A549 (cell line): Measurements from ENCODE around the gene ETV7. TPM values are rescaled to one million over a fixed set of nuclear protein-coding genes. Genes with fewer than 3 reads are reported as not detected.

Experiments
- ATAC-seq, 2 experiments: fragments of 200-7000 bp in 1 of 2; fragments of >200 bp in 1 of 2; cut with Nextera tagmentation in 1 of 2; cut with Tn5 transposase in 1 of 2; 3 replicates each; pipeline versions ENCODE4 v1.8.0 to v1.9.1; 2018 to 2020; ENCODE audit warnings: mild to moderate bottlenecking in 1 of 2, moderate library complexity in 1 of 2
- CTCF ChIA-PET: fragments of 300-600 bp; sonication (Branson Sonifier 250); formaldehyde crosslinking; extraction: SDS; loops from one replicate; lab custom pipeline; 2021; ENCODE audit warnings: antibody characterized with exemption, inconsistent platforms; lab: Yijun Ruan, JAX
- POLR2A ChIA-PET: fragments of 350-600 bp; formaldehyde crosslinking; extraction: SDS; loops from one replicate; lab custom pipeline; 2021; ENCODE audit warnings: antibody characterized with exemption, inconsistent platforms; lab: Yijun Ruan, JAX
- DNase-seq, 2 experiments: peaks; one replicate each; pipeline versions ENCODE4 v3.0.0 to v3.0.0-alpha.2; 2011 to 2016; ENCODE audit warnings: low read depth in 1 of 2, low spot score in 1 of 2
- FAIRE-seq: peaks from 2 replicates; lab custom pipeline; 2011; peaks lifted over from hg19 to GRCh38; lab: Jason Lieb, UNC
- H3K27ac ChIP-seq, 2 experiments: fragments of >200 bp; sonication (Bioruptor Twin); formaldehyde crosslinking; 3 replicates each; pipeline ENCODE4 v1.5.1; 2016 to 2017
- H3K4me1 ChIP-seq: fragments of >200 bp; sonication (Bioruptor Twin); formaldehyde crosslinking; 3 replicates; pipeline ENCODE4 v1.6.1; 2016
- H3K4me2 ChIP-seq: fragments of >200 bp; sonication (Bioruptor Twin); formaldehyde crosslinking; 3 replicates; pipeline ENCODE4 v1.6.1; 2016
- H3K4me3 ChIP-seq: fragments of >200 bp; sonication (Bioruptor Twin); formaldehyde crosslinking; 3 replicates; pipeline ENCODE4 v1.5.1; 2016
- H3K9me3 ChIP-seq: fragments of >200 bp; sonication (Bioruptor Twin); formaldehyde crosslinking; 3 replicates; pipeline ENCODE4 v1.6.1; 2016
- CBX2 ChIP-seq: fragments of 200-600 bp; sonication (generic); IDR thresholded peaks from 2 replicates; pipeline ENCODE4 v1.6.1; 2016; ENCODE audit warnings: low read depth, mild to moderate bottlenecking, borderline replicate concordance
- CBX8 ChIP-seq: fragments of 200-600 bp; sonication (generic); IDR thresholded peaks from 2 replicates; pipeline ENCODE4 v1.6.1; 2016
- CEBPB ChIP-seq, 2 experiments: fragments of >200 bp in 1 of 2; sonication (Bioruptor Twin) in 1 of 2; formaldehyde crosslinking in 1 of 2; IDR thresholded peaks; 2 replicates each; pipeline ENCODE4 v1.6.1; 2012 to 2016
- CHD2 ChIP-seq: fragments of 150-350 bp; IDR thresholded peaks from 2 replicates; pipeline ENCODE4 v1.6.1; 2014; ENCODE audit warnings: low read length; ENCODE audit not compliant: partially characterized antibody
- CHD4 ChIP-seq: fragments of 200-600 bp; sonication (generic); IDR thresholded peaks from 2 replicates; pipeline ENCODE4 v1.6.1; 2016; ENCODE audit warnings: antibody characterized with exemption, mild to moderate bottlenecking, borderline replicate concordance
- EHMT2 ChIP-seq: fragments of 200-600 bp; sonication (generic); IDR thresholded peaks from 2 replicates; pipeline ENCODE4 v1.6.1; 2016; ENCODE audit warnings: antibody characterized with exemption, low read depth, mild to moderate bottlenecking, moderate library complexity
- ESRRA ChIP-seq: fragments of 150-350 bp; IDR thresholded peaks from 2 replicates; pipeline ENCODE4 v1.6.1; 2014; ENCODE audit warnings: mild to moderate bottlenecking, low read length, borderline replicate concordance
- FOSL2 ChIP-seq, 2 experiments: fragments of 450-650 bp in 1 of 2; fragments of >200 bp in 1 of 2; sonication (Bioruptor Twin) in 1 of 2; formaldehyde crosslinking; IDR thresholded peaks; 2 replicates each; pipeline versions ENCODE4 v1.5.0 to v1.6.1; 2016 to 2020; ENCODE audit warnings: mild to moderate bottlenecking in 1 of 2, moderate library complexity in 1 of 2
- FOXS1 ChIP-seq: fragments of 250-450 bp; sonication (Bioruptor Pico); IDR thresholded peaks from 2 replicates; pipeline ENCODE4 v1.5.0; 2020; ENCODE audit warnings: mild to moderate bottlenecking, moderate library complexity
- HES2 ChIP-seq: fragments of >200 bp; sonication (Bioruptor Twin); formaldehyde crosslinking; IDR thresholded peaks from 2 replicates; pipeline ENCODE4 v1.6.1; 2016
- HEYL ChIP-seq: fragments of 250-450 bp; sonication (Bioruptor Pico); IDR thresholded peaks from 2 replicates; pipeline ENCODE4 v1.8.0; 2021; ENCODE audit warnings: mild to moderate bottlenecking, moderate library complexity
- JUN ChIP-seq, 2 experiments: fragments of >200 bp; sonication (Bioruptor Twin); formaldehyde crosslinking; IDR thresholded peaks; 2 replicates in 1 of 2; 3 replicates in 1 of 2; pipeline ENCODE4 v1.6.1; 2016 to 2017
- JUNB ChIP-seq: fragments of >200 bp; sonication (Bioruptor Twin); formaldehyde crosslinking; IDR thresholded peaks from 2 replicates; pipeline ENCODE4 v1.6.1; 2016
- NFE2L2 ChIP-seq: fragments of 150-350 bp; conservative IDR thresholded peaks from 2 replicates; pipeline ENCODE4 v1.6.1; 2014; ENCODE audit warnings: low read length
- NPAS2 ChIP-seq: fragments of 250-450 bp; sonication (Bioruptor Pico); IDR thresholded peaks from 2 replicates; pipeline ENCODE4 v1.8.0; 2022; ENCODE audit warnings: mild to moderate bottlenecking, moderate library complexity, borderline replicate concordance
- PBX3 ChIP-seq: IDR thresholded peaks from 2 replicates; pipeline ENCODE4 v1.6.1; 2012
- RAD21 ChIP-seq, 2 experiments: fragments of >200 bp in 1 of 2; sonication (Bioruptor Twin) in 1 of 2; formaldehyde crosslinking in 1 of 2; IDR thresholded peaks in 1 of 2; conservative IDR thresholded peaks in 1 of 2; 2 replicates in 1 of 2; 3 replicates in 1 of 2; pipeline ENCODE4 v1.6.1; 2012 to 2018; ENCODE audit warnings: inconsistent platforms in 1 of 2
- REST ChIP-seq: fragments of 200-600 bp; sonication (generic); IDR thresholded peaks from 2 replicates; pipeline ENCODE4 v1.6.1; 2016; ENCODE audit warnings: antibody characterized with exemption, mild to moderate bottlenecking, moderate library complexity
- RFX5 ChIP-seq: fragments of 450-650 bp; IDR thresholded peaks from 2 replicates; pipeline ENCODE4 v1.7.1; 2014; ENCODE audit warnings: antibody characterized with exemption, mild to moderate bottlenecking, moderate library complexity
- SMC3 ChIP-seq: fragments of >200 bp; sonication (Bioruptor Twin); formaldehyde crosslinking; IDR thresholded peaks from 3 replicates; pipeline ENCODE4 v1.6.1; 2018; ENCODE audit warnings: inconsistent platforms
- WGBS: methylation state at CpG from one replicate; pipeline ENCODE4 v1.1.6; 2017; ENCODE audit errors: missing lambda C conversion rate; 5-methylcytosine and 5-hydroxymethylcytosine counted together
- polyA plus RNA-seq, 4 experiments: library from polyadenylated mRNA; depleted of rRNA in 3 of 4; stranded (reverse); fragments of >200 nt; fragmentation: RNase III in 1 of 4; extraction: RNeasy Plus Mini Kit Qiagen cat#74134 plus additional on column Dnase treatment in 1 of 4; gene quantifications; 2 replicates in 3 of 4; 3 replicates in 1 of 4; pipeline ENCODE4 v1.2.3, GENCODE V29; 2011 to 2017
- TF ChIP-seq, protein P1 (sequence below): IDR thresholded peaks from 2 replicates; pipeline ENCODE4 v1.6.1; 2012; ENCODE audit warnings: low read depth, borderline replicate concordance
- TF ChIP-seq, protein P2 (sequence below): fragments of >200 bp; sonication (Bioruptor Twin); formaldehyde crosslinking; IDR thresholded peaks from 3 replicates; pipeline ENCODE4 v1.6.1; 2016
- TF ChIP-seq, protein P3 (sequence below): IDR thresholded peaks from 2 replicates; pipeline ENCODE4 v1.6.1; 2012
- TF ChIP-seq, protein P4 (sequence below): fragments of 250-450 bp; sonication (Bioruptor Pico); IDR thresholded peaks from 2 replicates; pipeline ENCODE4 v1.5.0; 2020; ENCODE audit warnings: low read depth, mild to moderate bottlenecking, moderate library complexity

ETV7 gene
- polyA plus RNA-seq, 2 of the 4 experiments (the other 2 are of a cell fraction) = 0.05 TPM; not detected in 1

DNA sequence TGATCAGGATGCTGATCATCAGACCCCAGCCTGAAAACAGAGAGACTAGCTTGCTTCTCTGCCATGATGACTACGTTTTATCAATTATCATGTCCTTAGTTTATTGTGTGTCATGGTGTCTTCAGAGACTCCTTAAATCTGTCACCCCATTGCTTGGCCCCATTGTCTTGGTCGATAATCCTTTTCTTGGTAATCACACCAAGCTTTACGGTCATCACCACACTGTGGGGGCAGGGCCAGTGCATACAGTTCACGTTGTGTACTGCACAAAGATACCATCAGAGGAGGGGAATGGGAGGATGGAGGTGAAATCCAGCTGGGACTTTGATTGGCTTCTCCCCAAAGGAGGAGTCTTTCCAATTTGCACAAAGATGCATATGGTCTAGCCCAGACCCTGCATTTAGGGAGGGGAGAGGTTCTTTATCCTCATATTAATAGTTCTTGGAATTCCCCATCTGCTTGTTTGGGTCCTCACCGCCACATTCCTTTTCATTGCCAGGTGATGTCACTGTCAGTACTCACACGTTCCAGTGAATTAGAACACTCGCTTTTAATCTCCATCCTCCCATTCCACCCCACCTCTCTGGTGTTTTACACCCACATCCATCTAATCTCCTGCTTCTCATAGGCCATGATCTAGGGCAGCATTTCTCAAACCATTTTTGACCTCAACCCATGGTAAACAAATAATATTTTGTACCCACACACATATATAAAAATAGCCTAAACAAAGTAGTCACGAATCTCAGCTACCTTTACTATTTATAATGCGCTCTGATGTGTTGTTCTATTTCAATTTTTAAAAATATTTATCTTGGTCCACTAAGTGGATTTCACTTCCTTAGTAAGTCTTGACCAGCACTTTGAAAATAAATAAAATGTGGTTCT, 5.7 kb downstream of the ETV7 start (continued):
- TF ChIP-seq RFX5 = no peak
- no peak for TF ChIP-seq EHMT2
- TF ChIP-seq HES2 = no peak
- no peak for TF ChIP-seq FOSL2 (IDR thresholded peaks at IDR 0.05)
- TF ChIP-seq FOSL2 (CRISPR knock-in tag; IDR thresholded peaks at IDR 0.05) = no peak
- no peak for TF ChIP-seq FOXS1 (CRISPR knock-in tag)
- TF ChIP-seq, protein P1, sequence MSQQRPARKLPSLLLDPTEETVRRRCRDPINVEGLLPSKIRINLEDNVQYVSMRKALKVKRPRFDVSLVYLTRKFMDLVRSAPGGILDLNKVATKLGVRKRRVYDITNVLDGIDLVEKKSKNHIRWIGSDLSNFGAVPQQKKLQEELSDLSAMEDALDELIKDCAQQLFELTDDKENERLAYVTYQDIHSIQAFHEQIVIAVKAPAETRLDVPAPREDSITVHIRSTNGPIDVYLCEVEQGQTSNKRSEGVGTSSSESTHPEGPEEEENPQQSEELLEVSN = no peak
- no peak for TF ChIP-seq PBX3
- no peak for TF ChIP-seq RAD21 (conservative IDR thresholded peaks at IDR 0.05 in 1 of 2, IDR thresholded peaks at IDR 0.05 in 1 of 2)

GRCh38 chr6:36380166-36380565, 7.3 kb downstream of the ETV7 start:
- CTCF ChIA-PET = interaction anchor here (0.6 kb wide), 1 partner anchor 378 kb away, joined by 3 read pairs; no protein-coding TSS in a partner anchor
- 77% methylated on average over 4 of the region's 4 CpGs for WGBS

More at GRCh38 chr6:36380166-36380565, 7.3 kb downstream of the ETV7 start:
- TF ChIP-seq, protein P2, sequence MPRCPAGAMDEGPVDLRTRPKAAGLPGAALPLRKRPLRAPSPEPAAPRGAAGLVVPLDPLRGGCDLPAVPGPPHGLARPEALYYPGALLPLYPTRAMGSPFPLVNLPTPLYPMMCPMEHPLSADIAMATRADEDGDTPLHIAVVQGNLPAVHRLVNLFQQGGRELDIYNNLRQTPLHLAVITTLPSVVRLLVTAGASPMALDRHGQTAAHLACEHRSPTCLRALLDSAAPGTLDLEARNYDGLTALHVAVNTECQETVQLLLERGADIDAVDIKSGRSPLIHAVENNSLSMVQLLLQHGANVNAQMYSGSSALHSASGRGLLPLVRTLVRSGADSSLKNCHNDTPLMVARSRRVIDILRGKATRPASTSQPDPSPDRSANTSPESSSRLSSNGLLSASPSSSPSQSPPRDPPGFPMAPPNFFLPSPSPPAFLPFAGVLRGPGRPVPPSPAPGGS = no peak
- no peak for TF ChIP-seq CEBPB (IDR thresholded peaks at IDR 0.05)
- no peak for TF ChIP-seq CHD2
- no peak for TF ChIP-seq ESRRA
- no peak for TF ChIP-seq SMC3
- TF ChIP-seq CBX8 = no peak
- TF ChIP-seq CHD4 = no peak
- no peak for TF ChIP-seq JUNB
- TF ChIP-seq REST = no peak
- no peak for TF ChIP-seq NPAS2 (CRISPR knock-in tag)
- TF ChIP-seq RFX5 = no peak
- TF ChIP-seq, protein P3, sequence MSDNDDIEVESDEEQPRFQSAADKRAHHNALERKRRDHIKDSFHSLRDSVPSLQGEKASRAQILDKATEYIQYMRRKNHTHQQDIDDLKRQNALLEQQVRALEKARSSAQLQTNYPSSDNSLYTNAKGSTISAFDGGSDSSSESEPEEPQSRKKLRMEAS = no peak
- TF ChIP-seq CBX2 = no peak
- no peak for TF ChIP-seq RAD21 (conservative IDR thresholded peaks at IDR 0.05 in 1 of 2, IDR thresholded peaks at IDR 0.05 in 1 of 2)
- no peak for TF ChIP-seq JUN (IDR thresholded peaks at IDR 0.05)
- no peak for TF ChIP-seq HEYL (CRISPR knock-in tag)
- TF ChIP-seq NFE2L2 = no peak
- TF ChIP-seq HES2 = no peak
- TF ChIP-seq, protein P4, sequence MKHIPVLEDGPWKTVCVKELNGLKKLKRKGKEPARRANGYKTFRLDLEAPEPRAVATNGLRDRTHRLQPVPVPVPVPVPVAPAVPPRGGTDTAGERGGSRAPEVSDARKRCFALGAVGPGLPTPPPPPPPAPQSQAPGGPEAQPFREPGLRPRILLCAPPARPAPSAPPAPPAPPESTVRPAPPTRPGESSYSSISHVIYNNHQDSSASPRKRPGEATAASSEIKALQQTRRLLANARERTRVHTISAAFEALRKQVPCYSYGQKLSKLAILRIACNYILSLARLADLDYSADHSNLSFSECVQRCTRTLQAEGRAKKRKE (CRISPR knock-in tag) = no peak
- TF ChIP-seq EHMT2 = no peak
- no peak overlapping the region for H3K4me2 ChIP-seq
- ATAC-seq (no peak), DNase-seq (no peak), FAIRE-seq (no peak)
- POLR2A ChIA-PET = no interaction called here
- H3K27ac ChIP-seq = no peak overlapping the region
- peaks cover 7% of the 10 kb centered on the region; the same call in 2 of the 3 replicates for H3K4me1 ChIP-seq
- H3K9me3 ChIP-seq = no peaks in the 10 kb centered on the region
- H3K4me3 ChIP-seq = no peak overlapping the region
